Measurements from ENCODE around the gene PPARD. TPM values are rescaled to one million over a fixed set of nuclear protein-coding genes. Genes with fewer than 3 reads are reported as not detected.

Gene PPARD
- total RNA-seq, 5 donors from 2014 or later (not counting 1 experiment from before 2014, with no cell fraction given): 36.8 to 41.3 (median 37.9) TPM

GRCh38 chr6:35378261-35378660 lies 35.9 kb downstream of the PPARD start:
- CTCF ChIA-PET: no interaction called here
- H3K27ac Mint-ChIP-seq: no peak overlapping the region

DNA sequence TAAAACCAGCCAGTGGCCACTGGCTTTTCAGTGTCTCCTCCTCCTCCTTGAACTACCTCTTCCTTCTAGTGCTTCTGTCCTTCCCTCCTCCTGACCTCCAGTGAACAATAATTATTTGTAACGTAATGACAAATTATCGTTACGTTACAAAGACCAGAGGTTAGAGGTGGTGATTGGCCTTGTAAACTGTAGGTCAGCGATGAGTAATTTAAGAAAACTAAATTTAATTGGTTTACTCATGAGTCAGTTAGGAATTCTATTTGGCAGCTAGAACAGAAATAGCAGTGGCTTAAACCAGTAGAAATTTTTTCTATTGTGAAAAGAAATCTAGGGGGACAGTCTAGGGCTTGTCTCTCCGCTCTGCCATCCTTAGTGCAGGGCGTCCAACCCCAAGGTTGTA lies 38.8 kb downstream of the PPARD start:
- WGBS (ENCODE audit: insufficient coverage): 100% methylated on average over 3 of the region's 6 CpGs
- no peak overlapping the region for H3K27ac ChIP-seq (ENCODE audit: low read length)
- CTCF ChIA-PET: no interaction called here
- DNase-seq (no peak), ATAC-seq (replicated peaks in 1 of 4) (no peak)
- no peaks in the 10 kb centered on the region for H3K9me3 Mint-ChIP-seq
- no peak overlapping the region for H3K27ac Mint-ChIP-seq
- peaks cover 6 to 7% of the 10 kb centered on the region in 2 donors for H3K36me3 ChIP-seq (ENCODE audit: control insufficient read depth in 2 of 2, extremely low read depth in 1 of 2, insufficient read depth in 1 of 2, low read length in 1 of 2)
- H3K27me3 Mint-ChIP-seq: no peaks in the 10 kb centered on the region
- H3K4me3 ChIP-seq (ENCODE audit: control insufficient read depth in 1 of 2, extremely low read depth in 1 of 2, low read length in 1 of 2): no peak overlapping the region
- H3K4me3 Mint-ChIP-seq: no peak overlapping the region
- peaks cover 39 to 47% (median 46%) of the 10 kb centered on the region in 3 donors for H3K4me1 Mint-ChIP-seq
- H3K27me3 ChIP-seq (replicated peaks in 1 of 2; ENCODE audit: control insufficient read depth in 2 of 2, extremely low read depth in 1 of 2, insufficient read depth in 2 of 2, low read length in 1 of 2): no peaks in the 10 kb centered on the region
- no peaks in the 10 kb centered on the region for H3K9me3 ChIP-seq
- H3K4me1 ChIP-seq (ENCODE audit: control insufficient read depth in 1 of 2, extremely low read depth in 1 of 2, insufficient read depth in 2 of 2, low read length in 2 of 2): peaks cover 0 to 4% of the 10 kb centered on the region in 2 experiments
- POLR2A ChIA-PET: no interaction called here
- peaks cover 34% of the 10 kb centered on the region for H3K36me3 Mint-ChIP-seq

More at GRCh38 chr6:35378261-35378660, 35.9 kb downstream of the PPARD start:
- Mint-ChIP-seq H3K4me1 (peaks cover 43 to 50% (median 45%) of the 10 kb centered on the region in 3 donors), H3K9me3 (no peaks in the 10 kb centered on the region), H3K4me3 (no peak overlapping the region), H3K36me3 (peaks cover 33% of the 10 kb centered on the region), H3K27me3 (no peaks in the 10 kb centered on the region)
- WGBS (ENCODE audit: insufficient coverage): 100% methylated on average over 1 of the region's 2 CpGs
- ATAC-seq (replicated peaks in 1 of 4): no peak
- peaks cover 6 to 12% of the 10 kb centered on the region in 2 donors for H3K36me3 ChIP-seq (ENCODE audit: control insufficient read depth in 2 of 2, extremely low read depth in 1 of 2, insufficient read depth in 1 of 2, low read length in 1 of 2)
- POLR2A ChIA-PET: no interaction called here
- H3K4me1 ChIP-seq (ENCODE audit: control insufficient read depth in 1 of 2, extremely low read depth in 1 of 2, insufficient read depth in 2 of 2, low read length in 2 of 2): peaks cover 0 to 3% of the 10 kb centered on the region in 2 experiments
- no peak overlapping the region for H3K27ac ChIP-seq (ENCODE audit: low read length)
- H3K4me3 ChIP-seq (ENCODE audit: control insufficient read depth in 1 of 2, extremely low read depth in 1 of 2, low read length in 1 of 2): no peak overlapping the region
- H3K27me3 ChIP-seq (replicated peaks in 1 of 2; ENCODE audit: control insufficient read depth in 2 of 2, extremely low read depth in 1 of 2, insufficient read depth in 2 of 2, low read length in 1 of 2): no peaks in the 10 kb centered on the region
- no peaks in the 10 kb centered on the region for H3K9me3 ChIP-seq
- DNase-seq: no peak

DNA sequence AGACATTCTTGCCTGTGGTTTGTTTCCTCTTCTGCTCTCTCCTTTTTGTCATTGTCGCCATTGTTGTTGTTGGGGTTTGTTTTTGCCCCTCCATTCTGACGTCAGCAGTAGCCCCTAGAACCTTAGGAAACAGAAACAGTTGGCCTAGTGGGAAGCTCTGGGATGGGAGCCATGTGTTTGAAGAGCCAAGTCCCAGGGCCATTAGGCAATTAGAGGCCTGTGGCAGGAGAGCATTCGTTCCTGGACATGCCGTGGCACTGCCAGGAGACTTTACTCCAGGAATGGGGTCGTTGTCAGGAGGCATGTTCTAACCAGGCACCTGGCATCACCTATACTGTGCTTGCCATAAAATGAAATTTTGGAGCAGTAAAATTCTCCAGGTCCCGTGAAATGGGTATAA lies 39.7 kb downstream of the PPARD start:
- Histone ChIP-seq H3K27me3 (replicated peaks in 1 of 2; ENCODE audit: control insufficient read depth in 2 of 2, extremely low read depth in 1 of 2, insufficient read depth in 2 of 2, low read length in 1 of 2) (no peaks in the 10 kb centered on the region), H3K4me3 (ENCODE audit: control insufficient read depth in 1 of 2, extremely low read depth in 1 of 2, low read length in 1 of 2) (no peak overlapping the region), H3K27ac (ENCODE audit: low read length) (no peak overlapping the region), H3K9me3 (no peaks in the 10 kb centered on the region), H3K36me3 (ENCODE audit: control insufficient read depth in 2 of 2, extremely low read depth in 1 of 2, insufficient read depth in 1 of 2, low read length in 1 of 2) (peaks cover 6 to 7% of the 10 kb centered on the region in 2 donors), H3K4me1 (ENCODE audit: control insufficient read depth in 1 of 2, extremely low read depth in 1 of 2, insufficient read depth in 2 of 2, low read length in 2 of 2) (peaks cover 0 to 4% of the 10 kb centered on the region in 2 experiments)
- H3K36me3 Mint-ChIP-seq: peaks cover 38% of the 10 kb centered on the region
- H3K9me3 Mint-ChIP-seq: no peaks in the 10 kb centered on the region
- ChIA-PET POLR2A (no interaction called here), CTCF (no interaction called here)
- H3K4me1 Mint-ChIP-seq: peaks cover 37 to 43% (median 42%) of the 10 kb centered on the region in 3 donors
- DNase-seq (no peak), ATAC-seq (replicated peaks in 1 of 4) (no peak)
- no peak overlapping the region for H3K4me3 Mint-ChIP-seq
- WGBS (ENCODE audit: insufficient coverage): 100% methylated on average over 2 of the region's 6 CpGs
- H3K27ac Mint-ChIP-seq: no peak overlapping the region
- no peaks in the 10 kb centered on the region for H3K27me3 Mint-ChIP-seq

- Histone ChIP-seq H3K36me3 (ENCODE audit: control insufficient read depth in 2 of 2, extremely low read depth in 1 of 2, insufficient read depth in 1 of 2, low read length in 1 of 2) (peaks cover 4 to 6% of the 10 kb centered on the region in 2 donors), H3K27me3 (replicated peaks in 1 of 2; ENCODE audit: control insufficient read depth in 2 of 2, extremely low read depth in 1 of 2, insufficient read depth in 2 of 2, low read length in 1 of 2) (no peaks in the 10 kb centered on the region), H3K9me3 (no peaks in the 10 kb centered on the region), H3K27ac (ENCODE audit: low read length) (no peak overlapping the region), H3K4me1 (ENCODE audit: control insufficient read depth in 1 of 2, extremely low read depth in 1 of 2, insufficient read depth in 2 of 2, low read length in 2 of 2) (peaks cover 0 to 5% of the 10 kb centered on the region in 2 experiments), H3K4me3 (ENCODE audit: control insufficient read depth in 1 of 2, extremely low read depth in 1 of 2, low read length in 1 of 2) (no peak overlapping the region)
- Mint-ChIP-seq H3K9me3 (no peaks in the 10 kb centered on the region), H3K4me3 (no peak overlapping the region), H3K4me1 (peaks cover 34 to 49% (median 38%) of the 10 kb centered on the region in 3 donors), H3K27me3 (no peaks in the 10 kb centered on the region), H3K36me3 (peaks cover 32% of the 10 kb centered on the region), H3K27ac (no peak overlapping the region)
- no peak for ATAC-seq (replicated peaks in 1 of 4)
- ChIA-PET POLR2A (no interaction called here), CTCF (no interaction called here)
- DNase-seq: no peak
- WGBS (ENCODE audit: insufficient coverage): 95% methylated on average over 12 of the region's 14 CpGs
These were observed 43.3 kb downstream of the PPARD start for GRCh38 chr6:35385457-35386202.

- H3K27ac Mint-ChIP-seq: no peak overlapping the region
- Histone ChIP-seq H3K4me1 (ENCODE audit: control insufficient read depth in 1 of 2, extremely low read depth in 1 of 2, insufficient read depth in 2 of 2, low read length in 2 of 2) (peaks cover 0 to 16% of the 10 kb centered on the region in 2 experiments), H3K9me3 (no peaks in the 10 kb centered on the region), H3K36me3 (ENCODE audit: control insufficient read depth in 2 of 2, extremely low read depth in 1 of 2, insufficient read depth in 1 of 2, low read length in 1 of 2) (peaks cover 2 to 6% of the 10 kb centered on the region in 2 donors), H3K27me3 (replicated peaks in 1 of 2; ENCODE audit: control insufficient read depth in 2 of 2, extremely low read depth in 1 of 2, insufficient read depth in 2 of 2, low read length in 1 of 2) (no peaks in the 10 kb centered on the region), H3K27ac (ENCODE audit: low read length) (no peak overlapping the region), H3K4me3 (ENCODE audit: control insufficient read depth in 1 of 2, extremely low read depth in 1 of 2, low read length in 1 of 2) (no peak overlapping the region)
- no peak overlapping the region for H3K4me3 Mint-ChIP-seq
- ATAC-seq (replicated peaks in 1 of 4): no peak
- H3K9me3 Mint-ChIP-seq: no peaks in the 10 kb centered on the region
- H3K36me3 Mint-ChIP-seq: peaks cover 19% of the 10 kb centered on the region
- ChIA-PET CTCF (no interaction called here), POLR2A (no interaction called here)
- no peaks in the 10 kb centered on the region for H3K27me3 Mint-ChIP-seq
- no peak for DNase-seq
- H3K4me1 Mint-ChIP-seq: peaks cover 39 to 44% (median 42%) of the 10 kb centered on the region in 3 donors
- WGBS (ENCODE audit: insufficient coverage): 79% methylated on average over 2 of the region's 4 CpGs
These were observed 44.6 kb downstream of the PPARD start for GRCh38 chr6:35386989-35387388.

- H3K27me3 Mint-ChIP-seq: no peaks in the 10 kb centered on the region
- peaks cover 16% of the 10 kb centered on the region for H3K36me3 Mint-ChIP-seq
- CTCF ChIA-PET: interaction anchor here in 1 of 2 donors (0.7 kb wide), 1 partner anchor 138 kb away, joined by 10 read pairs; no protein-coding TSS in a partner anchor
- no peak overlapping the region for H3K4me3 Mint-ChIP-seq
- Histone ChIP-seq H3K4me1 (ENCODE audit: control insufficient read depth in 1 of 2, extremely low read depth in 1 of 2, insufficient read depth in 2 of 2, low read length in 2 of 2) (peaks cover 2 to 26% of the 10 kb centered on the region in 2 experiments), H3K9me3 (no peaks in the 10 kb centered on the region), H3K36me3 (ENCODE audit: control insufficient read depth in 2 of 2, extremely low read depth in 1 of 2, insufficient read depth in 1 of 2, low read length in 1 of 2) (peaks cover under 1 to 4% of the 10 kb centered on the region in 2 donors), H3K27ac (ENCODE audit: low read length) (no peak overlapping the region), H3K27me3 (replicated peaks in 1 of 2; ENCODE audit: control insufficient read depth in 2 of 2, extremely low read depth in 1 of 2, insufficient read depth in 2 of 2, low read length in 1 of 2) (no peaks in the 10 kb centered on the region), H3K4me3 (ENCODE audit: control insufficient read depth in 1 of 2, extremely low read depth in 1 of 2, low read length in 1 of 2) (no peak overlapping the region)
- no CpG with 5 or more reads among the region's 5 CpGs for WGBS (ENCODE audit: insufficient coverage)
- H3K9me3 Mint-ChIP-seq: no peaks in the 10 kb centered on the region
- POLR2A ChIA-PET: interaction anchor here in 1 of 2 donors (0.6 kb wide), 1 partner anchor 21 kb away, joined by 4 read pairs; no protein-coding TSS in a partner anchor
- H3K4me1 Mint-ChIP-seq: peaks cover 43 to 50% (median 47%) of the 10 kb centered on the region in 3 donors
- no peak for DNase-seq
- no peak for ATAC-seq (replicated peaks in 1 of 4)
- peak overlapping the region in 1 of 2 donors; percentile 77 for H3K27ac Mint-ChIP-seq
These were observed 45.7 kb downstream of the PPARD start for GRCh38 chr6:35388030-35388429.

Data from T-cell (primary cell).